ENCODE data around the gene PRKAG2.

PRKAG2 gene

DNA sequence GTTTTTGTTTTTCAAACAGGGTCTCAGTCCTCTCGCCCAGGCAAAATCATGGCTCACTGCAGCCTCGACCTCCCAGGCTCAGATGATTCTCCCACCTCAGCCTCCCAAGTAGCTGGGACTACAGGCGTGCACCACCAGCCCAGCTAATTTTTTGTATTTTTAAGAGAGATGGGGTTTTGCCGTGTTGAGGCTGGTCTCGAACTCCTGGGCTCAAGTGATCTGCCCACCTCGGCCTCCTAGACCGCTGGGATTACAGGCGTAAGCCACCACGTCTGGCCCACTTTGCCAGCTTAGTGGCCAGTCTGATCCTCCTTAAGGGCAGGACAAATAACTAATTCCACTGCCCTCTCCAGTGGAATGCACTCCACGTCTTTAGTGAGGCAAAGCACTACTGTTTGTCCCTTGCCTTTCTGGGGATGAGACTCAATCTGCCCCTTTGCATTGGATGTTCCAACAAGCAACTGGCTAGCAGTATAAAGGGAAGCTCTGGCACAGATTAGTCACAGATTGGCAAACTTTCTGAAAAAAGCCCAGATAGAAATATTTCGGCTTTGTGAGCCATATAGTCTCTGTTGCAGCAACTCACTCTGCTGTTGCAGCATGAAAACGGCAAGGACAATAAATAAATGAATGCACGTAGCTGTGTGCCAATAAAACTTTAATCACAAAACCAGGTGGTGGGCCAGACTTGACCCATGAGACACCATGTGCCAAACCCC is 213.4 kb downstream of the PRKAG2 start:
- TF ChIP-seq, protein P1, sequence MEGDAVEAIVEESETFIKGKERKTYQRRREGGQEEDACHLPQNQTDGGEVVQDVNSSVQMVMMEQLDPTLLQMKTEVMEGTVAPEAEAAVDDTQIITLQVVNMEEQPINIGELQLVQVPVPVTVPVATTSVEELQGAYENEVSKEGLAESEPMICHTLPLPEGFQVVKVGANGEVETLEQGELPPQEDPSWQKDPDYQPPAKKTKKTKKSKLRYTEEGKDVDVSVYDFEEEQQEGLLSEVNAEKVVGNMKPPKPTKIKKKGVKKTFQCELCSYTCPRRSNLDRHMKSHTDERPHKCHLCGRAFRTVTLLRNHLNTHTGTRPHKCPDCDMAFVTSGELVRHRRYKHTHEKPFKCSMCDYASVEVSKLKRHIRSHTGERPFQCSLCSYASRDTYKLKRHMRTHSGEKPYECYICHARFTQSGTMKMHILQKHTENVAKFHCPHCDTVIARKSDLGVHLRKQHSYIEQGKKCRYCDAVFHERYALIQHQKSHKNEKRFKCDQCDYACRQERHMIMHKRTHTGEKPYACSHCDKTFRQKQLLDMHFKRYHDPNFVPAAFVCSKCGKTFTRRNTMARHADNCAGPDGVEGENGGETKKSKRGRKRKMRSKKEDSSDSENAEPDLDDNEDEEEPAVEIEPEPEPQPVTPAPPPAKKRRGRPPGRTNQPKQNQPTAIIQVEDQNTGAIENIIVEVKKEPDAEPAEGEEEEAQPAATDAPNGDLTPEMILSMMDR (IDR thresholded peaks at IDR 0.05; ENCODE audit: low read depth, low read length), result no peak
- H3K4me3 ChIP-seq (ENCODE audit: low read depth, low read length), result no peak overlapping the region

DNA sequence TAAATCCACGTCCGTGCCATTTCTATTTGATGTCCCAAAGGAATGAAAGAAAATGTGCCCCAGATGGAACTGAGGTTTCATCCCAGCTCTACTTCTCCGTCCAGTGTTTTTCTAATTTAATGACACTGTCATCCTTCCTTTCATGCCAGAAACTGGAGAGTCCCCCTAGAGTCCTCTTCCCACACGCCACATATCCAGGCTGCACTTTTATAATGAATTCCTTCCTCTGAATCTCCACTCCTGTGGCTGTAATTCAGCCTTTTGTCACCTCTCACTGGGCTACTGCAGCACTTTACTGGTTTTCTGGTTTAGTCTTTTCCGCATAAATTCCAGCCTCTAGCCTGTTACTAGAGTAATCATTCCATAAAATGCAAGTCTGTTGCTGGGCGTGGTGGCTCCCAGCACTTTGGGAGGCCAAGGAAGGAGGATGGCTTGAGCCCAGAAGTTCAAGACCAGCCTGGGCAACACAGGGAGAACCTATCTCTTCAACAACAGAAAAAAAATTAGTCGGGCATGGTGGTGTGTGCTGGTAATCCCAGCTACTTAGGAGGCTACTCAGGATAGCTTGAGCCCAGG is 214.6 kb downstream of the PRKAG2 start:
- no peak overlapping the region for H3K4me3 ChIP-seq (ENCODE audit: low read depth, low read length)
- TF ChIP-seq, protein P1 (IDR thresholded peaks at IDR 0.05; ENCODE audit: low read depth, low read length), result no peak

DNA sequence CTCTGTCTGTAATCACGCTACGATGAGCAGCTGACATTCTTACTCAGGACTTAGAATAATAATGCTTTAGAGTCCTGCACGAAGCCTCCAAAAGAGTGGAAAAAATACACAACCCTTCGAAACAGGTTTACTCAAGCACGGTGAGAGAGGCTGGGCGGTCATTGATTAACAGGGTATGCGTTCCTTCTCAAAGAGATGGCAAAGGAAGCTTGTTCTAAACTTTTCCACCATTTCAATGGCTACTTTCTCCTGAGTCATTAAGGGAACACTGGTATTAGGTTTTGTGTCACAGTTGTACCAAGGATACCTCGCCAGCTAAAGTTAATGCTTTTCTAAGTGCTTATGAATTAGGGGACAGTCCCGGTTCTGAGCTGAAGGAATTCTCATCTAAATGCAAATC is 215.3 kb downstream of the PRKAG2 start:
- H3K4me3 ChIP-seq (ENCODE audit: low read depth, low read length), result no peak overlapping the region
- TF ChIP-seq, protein P1 (IDR thresholded peaks at IDR 0.05; ENCODE audit: low read depth, low read length), result no peak

DNA sequence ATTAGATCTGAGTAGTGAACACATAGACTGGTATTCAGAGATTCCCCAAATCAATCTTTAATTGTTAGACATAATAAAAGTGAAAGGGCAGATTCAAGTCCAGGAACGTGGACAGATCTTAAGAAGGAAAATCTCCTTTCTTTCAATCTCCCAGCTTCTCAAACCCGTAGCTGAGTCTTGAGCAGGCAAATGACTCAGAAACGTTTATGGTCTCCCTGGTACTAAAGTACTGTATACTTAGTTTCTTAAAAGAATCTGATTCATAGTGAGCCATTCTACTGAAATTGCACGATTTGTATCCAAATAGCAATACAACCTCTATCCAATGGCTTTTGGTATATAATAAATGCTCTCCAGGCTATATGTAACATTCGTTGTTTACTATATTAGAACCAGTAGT is 216.8 kb downstream of the PRKAG2 start:
- no peak overlapping the region for H3K4me3 ChIP-seq (ENCODE audit: low read depth, low read length)
- TF ChIP-seq, protein P1 (IDR thresholded peaks at IDR 0.05; ENCODE audit: low read depth, low read length), result no peak

DNA sequence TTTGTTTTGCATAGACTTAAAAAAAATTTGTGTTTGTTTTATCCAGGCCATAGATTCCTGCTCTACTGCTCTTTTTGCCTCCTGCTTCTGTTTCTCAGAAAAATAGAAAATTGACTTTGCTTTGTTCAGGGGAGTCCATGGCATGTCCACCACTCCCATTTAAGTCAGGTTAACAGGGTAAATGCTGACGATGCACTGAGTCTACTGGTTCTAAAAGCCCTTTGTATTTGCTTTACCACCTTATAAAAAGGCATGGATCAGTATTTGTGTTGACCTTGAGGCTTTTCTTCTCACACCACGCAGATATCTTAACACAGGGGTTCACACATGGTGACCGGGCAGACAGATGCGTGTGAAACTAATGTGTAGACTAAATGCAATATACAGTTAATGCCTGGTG is 217.7 kb downstream of the PRKAG2 start:
- H3K4me3 ChIP-seq (ENCODE audit: low read depth, low read length), result no peak overlapping the region
- TF ChIP-seq, protein P1 (IDR thresholded peaks at IDR 0.05; ENCODE audit: low read depth, low read length), result no peak

DNA sequence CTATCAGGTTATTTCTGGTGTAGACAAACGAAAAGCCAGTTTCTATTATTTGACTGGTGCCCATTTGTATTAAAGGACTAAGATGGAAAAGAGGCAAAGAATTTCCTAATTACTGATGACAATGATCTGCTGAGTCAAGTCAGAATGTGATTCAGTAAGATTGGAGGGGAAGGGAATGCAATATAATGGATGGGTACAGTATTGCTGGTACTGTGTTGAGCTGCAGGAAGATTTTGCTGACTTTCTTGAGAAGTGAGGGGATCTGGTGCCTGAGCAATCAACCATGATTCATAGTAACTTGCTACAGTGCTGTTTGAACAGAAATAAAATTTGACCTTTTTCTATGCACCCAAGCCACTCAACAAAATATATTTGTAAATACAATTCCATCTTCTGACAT is 218.1 kb downstream of the PRKAG2 start:
- TF ChIP-seq, protein P1 (IDR thresholded peaks at IDR 0.05; ENCODE audit: low read depth, low read length), result no peak
- no peak overlapping the region for H3K4me3 ChIP-seq (ENCODE audit: low read depth, low read length)

DNA sequence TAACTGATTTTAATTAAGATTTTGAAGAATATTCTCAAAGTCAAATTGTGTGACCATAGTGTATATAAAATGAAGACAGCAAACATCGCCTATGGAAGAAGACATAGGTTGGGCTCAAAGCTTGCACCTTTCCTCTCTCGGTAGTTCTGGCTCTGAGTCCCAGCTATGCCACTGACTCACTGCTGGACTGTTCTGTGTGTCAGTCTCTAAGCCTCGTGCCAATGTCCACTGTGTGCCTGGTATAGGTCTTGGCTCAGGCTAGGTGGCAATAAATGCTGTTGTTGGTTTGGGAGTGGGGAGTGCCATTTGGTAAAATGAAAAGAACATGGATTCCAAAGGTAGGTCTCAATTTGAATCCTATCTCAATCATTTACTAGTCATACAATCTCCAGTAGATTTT is 219.7 kb downstream of the PRKAG2 start:
- TF ChIP-seq, protein P1 (IDR thresholded peaks at IDR 0.05; ENCODE audit: low read depth, low read length), result no peak

More for the DNA sequence above, 219.7 kb downstream of the PRKAG2 start:
- no peak overlapping the region for H3K4me3 ChIP-seq (ENCODE audit: low read depth, low read length)

Measured in WI38 (cell line).